Endothelial cell of umbilical vein (primary cell): ENCODE data around the gene VPS11. TPM values are rescaled to one million over a fixed set of nuclear protein-coding genes. Genes with fewer than 3 reads are reported as not detected.

ENCODE experiments used
- BruUV-seq: library from RNA; stranded (reverse); fragments of 400-500 nt; replicated peaks from 2 replicates; lab custom pipeline; 2021; lab: Mats Ljungman, UMichigan
- CTCF ChIA-PET: fragments of 300-600, 350-600 bp; sonication (Branson Sonifier 250); formaldehyde crosslinking; loops from one replicate; lab custom pipeline; 2021; ENCODE audit warnings: antibody characterized with exemption, inconsistent platforms; lab: Charles Lee
- POLR2A ChIA-PET: fragments of 300-600, 350-600 bp; sonication (Branson Sonifier 250); formaldehyde crosslinking; loops from one replicate; lab custom pipeline; 2021; ENCODE audit warnings: antibody characterized with exemption, inconsistent platforms; lab: Charles Lee
- DNase-seq: peaks from one replicate; pipeline ENCODE4 v3.0.0-alpha.2; 2011; ENCODE audit warnings: low read depth, low spot score
- FAIRE-seq: peaks from 2 replicates; lab custom pipeline; 2011; peaks lifted over from hg19 to GRCh38; lab: Jason Lieb, UNC
- H2AFZ ChIP-seq: 2 replicates; pipeline ENCODE4 v1.6.0; 2012; ENCODE audit warnings: low read depth, low read length, control low read depth, inconsistent platforms
- H3K27ac ChIP-seq: 2 replicates; pipeline ENCODE4 v1.5.1; 2011; ENCODE audit warnings: low read depth, mild to moderate bottlenecking, control low read depth, low read length, moderate library complexity; ENCODE audit not compliant: insufficient read depth
- H3K27me3 ChIP-seq, 2 experiments: 2 replicates each; pipeline versions ENCODE4 v1.6.0 to v1.6.1; 2011; ENCODE audit warnings: low read length in 2 of 2, mixed read lengths in 1 of 2; ENCODE audit not compliant: control insufficient read depth in 2 of 2, insufficient read depth in 2 of 2
- H3K36me3 ChIP-seq, 2 experiments: 2 replicates in 1 of 2; 3 replicates in 1 of 2; pipeline ENCODE4 v1.5.1; 2011; ENCODE audit warnings: low read length in 2 of 2, mild to moderate bottlenecking in 1 of 2, moderate library complexity in 1 of 2; ENCODE audit not compliant: control insufficient read depth in 2 of 2, insufficient read depth in 2 of 2; ENCODE audit errors: extremely low read depth in 1 of 2
- H3K4me1 ChIP-seq: 3 replicates; pipeline ENCODE4 v1.5.1; 2011; ENCODE audit warnings: mild to moderate bottlenecking, low read length; ENCODE audit not compliant: control insufficient read depth, insufficient read depth; ENCODE audit errors: extremely low read depth
- H3K4me2 ChIP-seq: 2 replicates; pipeline ENCODE4 v1.6.1; 2011; ENCODE audit warnings: low read length, control low read depth, mixed read lengths; ENCODE audit not compliant: insufficient read depth
- H3K4me3 ChIP-seq, 3 experiments: fragments of 200-600 bp in 1 of 3; sonication (generic), shearing (Covaris generic) in 1 of 3; replicated peaks in 1 of 3; 2 replicates each; pipeline ENCODE4 v1.5.1; 2011 to 2016; ENCODE audit warnings: control low read depth in 3 of 3, low read length in 3 of 3, mild to moderate bottlenecking in 2 of 3, inconsistent platforms in 1 of 3, low read depth in 1 of 3, moderate library complexity in 1 of 3; ENCODE audit not compliant: insufficient read depth in 1 of 3
- H3K79me2 ChIP-seq: 2 replicates; pipeline ENCODE4 v1.6.0; 2012; ENCODE audit warnings: low read length, inconsistent platforms; ENCODE audit not compliant: control insufficient read depth, insufficient read depth
- H3K9ac ChIP-seq: replicated peaks from 2 replicates; pipeline ENCODE3; 2011; ENCODE audit warnings: low read length, control low read depth; ENCODE audit not compliant: insufficient read depth; ENCODE audit errors: extremely low read depth
- H3K9me1 ChIP-seq: replicated peaks from 3 replicates; pipeline ENCODE4 v1.6.0; 2011; ENCODE audit warnings: mild to moderate bottlenecking, low read length; ENCODE audit not compliant: control insufficient read depth, insufficient read depth; ENCODE audit errors: extremely low read depth
- H3K9me3 ChIP-seq: replicated peaks from 2 replicates; pipeline ENCODE4 v1.5.1; 2012; ENCODE audit warnings: low read length, inconsistent platforms; ENCODE audit not compliant: control insufficient read depth, insufficient read depth
- H4K20me1 ChIP-seq: replicated peaks from 2 replicates; pipeline ENCODE3; 2011; ENCODE audit warnings: mild to moderate bottlenecking, low read length; ENCODE audit not compliant: control insufficient read depth, insufficient read depth; ENCODE audit errors: extremely low read depth
- EZH2 ChIP-seq: IDR thresholded peaks from 2 replicates; pipeline ENCODE4 v1.6.1; 2012; ENCODE audit warnings: borderline replicate concordance, low read depth, mild to moderate bottlenecking, moderate library complexity, low read length, inconsistent platforms; ENCODE audit not compliant: severe bottlenecking
- FOS ChIP-seq: IDR thresholded peaks from 2 replicates; pipeline ENCODE4 v1.6.1; 2011; ENCODE audit warnings: mild to moderate bottlenecking, low read length, moderate library complexity, borderline replicate concordance; ENCODE audit not compliant: insufficient read depth
- GATA2 ChIP-seq: IDR thresholded peaks from 2 replicates; pipeline ENCODE4 v1.7.0; 2011; ENCODE audit warnings: low read depth, mild to moderate bottlenecking, moderate library complexity, mixed read lengths, low read length; ENCODE audit not compliant: insufficient read length, insufficient read depth
- JUN ChIP-seq: IDR thresholded peaks from 2 replicates; pipeline ENCODE4 v1.6.1; 2011; ENCODE audit warnings: borderline replicate concordance, low read depth; ENCODE audit not compliant: insufficient read length, insufficient read depth
- MAX ChIP-seq: IDR thresholded peaks from 2 replicates; pipeline ENCODE4 v1.6.1; 2011; ENCODE audit not compliant: insufficient read depth, insufficient read length
- MYC ChIP-seq: IDR thresholded peaks from one replicate; pipeline ENCODE4 v1.6.1; 2011; ENCODE audit warnings: mild to moderate bottlenecking, low read depth, low read length
- POLR2A ChIP-seq: IDR thresholded peaks from 2 replicates; pipeline ENCODE4 v1.6.1; 2012; ENCODE audit warnings: low read depth, mild to moderate bottlenecking, control low read depth, low read length
- POLR2AphosphoS5 ChIP-seq: IDR thresholded peaks from 2 replicates; pipeline ENCODE4 v1.6.1; 2012; ENCODE audit warnings: low read depth, mild to moderate bottlenecking, control low read depth, low read length, moderate library complexity; ENCODE audit not compliant: insufficient read depth
- dilution Hi-C: fragments of 300-500 bp; cut with MboI; formaldehyde crosslinking; loops from one replicate; pipeline ENCODE4 v1.15.0; 2019; ENCODE audit warnings: low sequenced_read_pairs; ENCODE audit not compliant: extremely low pct_ligation_motif_present
- intact Hi-C: fragments of 100-400 bp; cut with micrococcal nuclease; formaldehyde crosslinking; loops from one replicate; pipeline ENCODE4 v1.10.0; 2022
- polyA plus RNA-seq, 4 experiments: library from polyadenylated mRNA; depleted of rRNA in 3 of 4; stranded (reverse) in 3 of 4; unstranded in 1 of 4; fragments of >200 nt; gene quantifications; 2 replicates each; pipeline versions ENCODE4 v1.2.1 to v1.2.3, GENCODE V29; 2011 to 2012; ENCODE audit warnings: missing spikeins in 1 of 4
- total RNA-seq: library from RNA; stranded (reverse); gene quantifications from 2 replicates; pipeline ENCODE4 v1.2.3, GENCODE V29; 2021
- TF ChIP-seq, protein P1 (sequence below), 2 donors: IDR thresholded peaks; 1 replicate in 1 of 2; 2 replicates in 1 of 2; pipeline ENCODE4 v1.5.1; 2011; ENCODE audit warnings: low read length in 2 of 2, mild to moderate bottlenecking in 2 of 2, moderate library complexity in 2 of 2, control low read depth in 1 of 2, inconsistent platforms in 1 of 2, low read depth in 1 of 2; ENCODE audit not compliant: insufficient read depth in 1 of 2; ENCODE audit errors: extremely low read depth in 1 of 2

VPS11 gene
- total and polyA plus RNA-seq, 2 donors (not counting 3 experiments of a cell fraction or from before 2014, with no cell fraction given), result 26.4 to 31.0 TPM

DNA sequence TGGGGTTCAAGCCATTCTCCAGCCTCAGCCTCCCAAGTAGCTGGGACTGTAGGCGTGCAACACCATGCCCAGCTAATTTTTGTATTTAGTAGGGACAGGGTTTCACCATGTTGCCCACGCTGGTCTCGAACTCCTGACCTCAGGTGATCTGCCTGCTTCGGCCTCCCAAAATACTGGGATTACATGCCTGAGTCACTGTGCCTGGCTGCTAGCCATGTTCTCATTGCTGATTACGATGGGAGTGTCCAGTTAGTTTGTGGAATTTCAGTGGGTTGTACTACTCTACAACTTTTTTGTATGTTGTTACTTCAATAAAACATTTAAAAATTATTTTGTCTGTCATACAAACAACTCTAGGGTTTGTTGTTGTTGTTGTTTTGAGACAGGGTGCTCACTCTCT, 4.8 kb upstream of the VPS11 start:
- Histone ChIP-seq H3K9ac (no peak overlapping the region), H3K4me3 (no peak overlapping the region), H3K79me2 (peaks cover under 1% of the 10 kb centered on the region), H3K27ac (no peak overlapping the region), H3K27me3 (no peaks in the 10 kb centered on the region), H3K4me2 (no peak overlapping the region), H3K36me3 (no peaks in the 10 kb centered on the region), H4K20me1 (no peaks in the 10 kb centered on the region), H2AFZ (no peak overlapping the region), H3K9me3 (no peaks in the 10 kb centered on the region), H3K4me1 (peaks cover 2% of the 10 kb centered on the region), H3K9me1 (no peaks in the 10 kb centered on the region)
- ChIA-PET POLR2A (no interaction called here), CTCF (interaction anchor here (0.9 to 1.1 kb wide), 2 partner anchors 31 to 40 kb away, joined by 3 read pairs; no protein-coding TSS in a partner anchor)
- DNase-seq (no peak), FAIRE-seq (peak; percentile 4)
- BruUV-seq, result no TSS peak
- intact Hi-C loops, result no loop called here
- no peak for TF ChIP-seq FOS
- no peak for TF ChIP-seq JUN
- no peak for TF ChIP-seq GATA2
- no peak for TF ChIP-seq MYC
- no peak for TF ChIP-seq MAX
- TF ChIP-seq POLR2AphosphoS5, result no peak
- no peak for TF ChIP-seq EZH2
- TF ChIP-seq POLR2A, result no peak
- TF ChIP-seq, protein P1, sequence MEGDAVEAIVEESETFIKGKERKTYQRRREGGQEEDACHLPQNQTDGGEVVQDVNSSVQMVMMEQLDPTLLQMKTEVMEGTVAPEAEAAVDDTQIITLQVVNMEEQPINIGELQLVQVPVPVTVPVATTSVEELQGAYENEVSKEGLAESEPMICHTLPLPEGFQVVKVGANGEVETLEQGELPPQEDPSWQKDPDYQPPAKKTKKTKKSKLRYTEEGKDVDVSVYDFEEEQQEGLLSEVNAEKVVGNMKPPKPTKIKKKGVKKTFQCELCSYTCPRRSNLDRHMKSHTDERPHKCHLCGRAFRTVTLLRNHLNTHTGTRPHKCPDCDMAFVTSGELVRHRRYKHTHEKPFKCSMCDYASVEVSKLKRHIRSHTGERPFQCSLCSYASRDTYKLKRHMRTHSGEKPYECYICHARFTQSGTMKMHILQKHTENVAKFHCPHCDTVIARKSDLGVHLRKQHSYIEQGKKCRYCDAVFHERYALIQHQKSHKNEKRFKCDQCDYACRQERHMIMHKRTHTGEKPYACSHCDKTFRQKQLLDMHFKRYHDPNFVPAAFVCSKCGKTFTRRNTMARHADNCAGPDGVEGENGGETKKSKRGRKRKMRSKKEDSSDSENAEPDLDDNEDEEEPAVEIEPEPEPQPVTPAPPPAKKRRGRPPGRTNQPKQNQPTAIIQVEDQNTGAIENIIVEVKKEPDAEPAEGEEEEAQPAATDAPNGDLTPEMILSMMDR (IDR thresholded peaks at IDR 0.05; ENCODE audit: extremely low read depth in 1 of 2, insufficient read depth in 1 of 2, low read depth in 1 of 2, low read length in 2 of 2), result no peak
- dilution Hi-C loops, result no loop called here
